GM19452 (cell line): ENCODE data around the gene TBC1D1.

Source experiments
- ATAC-seq: cut with Tn5 transposase; IDR thresholded peaks from one replicate; pipeline ENCODE4 v1.9.1; 2021; ENCODE audit not compliant: unreplicated experiment

The TBC1D1 gene

GRCh38 chr4:38141808-38142500 is 251.1 kb downstream of the TBC1D1 start:
- no peak for ATAC-seq

GRCh38 chr4:38144031-38144430 is 253.1 kb downstream of the TBC1D1 start:
- ATAC-seq, result no peak

GRCh38 chr4:38145033-38145678 is 254.3 kb downstream of the TBC1D1 start:
- no peak for ATAC-seq

- no peak for ATAC-seq
These were observed 254.9 kb downstream of the TBC1D1 start for GRCh38 chr4:38145741-38146140.

GRCh38 chr4:38146383-38146782 is 255.5 kb downstream of the TBC1D1 start:
- ATAC-seq, result no peak

GRCh38 chr4:38149472-38149996 is 258.6 kb downstream of the TBC1D1 start:
- ATAC-seq, result no peak

GRCh38 chr4:38149997-38150671 is 259.2 kb downstream of the TBC1D1 start:
- no peak for ATAC-seq

- no peak for ATAC-seq
These were observed 259.9 kb downstream of the TBC1D1 start for GRCh38 chr4:38150766-38151165.

GRCh38 chr4:38151873-38152272 is 261.0 kb downstream of the TBC1D1 start:
- ATAC-seq, result no peak

- ATAC-seq, result no peak
These were observed 261.4 kb downstream of the TBC1D1 start for GRCh38 chr4:38152305-38152704.

- no peak for ATAC-seq
These were observed 262.0 kb downstream of the TBC1D1 start for GRCh38 chr4:38152721-38153386.

- ATAC-seq, result no peak
These were observed 262.5 kb downstream of the TBC1D1 start for GRCh38 chr4:38153387-38153760.

- no peak for ATAC-seq
These were observed 263.4 kb downstream of the TBC1D1 start for GRCh38 chr4:38154252-38154651.

- ATAC-seq, result no peak
These were observed 264.1 kb downstream of the TBC1D1 start for GRCh38 chr4:38154681-38155588.

- ATAC-seq, result no peak
These were observed 264.9 kb downstream of the TBC1D1 start for GRCh38 chr4:38155589-38156294.

- no peak for ATAC-seq
These were observed 266.7 kb downstream of the TBC1D1 start for GRCh38 chr4:38157592-38157991.

- peak; percentile 92 for ATAC-seq
These were observed 269.8 kb downstream of the TBC1D1 start for GRCh38 chr4:38160487-38161207.

GRCh38 chr4:38161208-38162113 is 270.6 kb downstream of the TBC1D1 start:
- ATAC-seq, result peak; percentile 14
